H54 (cell line): ENCODE measurements around the gene KBTBD4.

ENCODE experiments used
- DNase-seq: peaks from one replicate; pipeline ENCODE4 v3.0.0; 2011; ENCODE audit warnings: low spot score, mixed read lengths; ENCODE audit not compliant: insufficient read length
- FAIRE-seq: peaks from 3 replicates; lab custom pipeline; 2011; peaks lifted over from hg19 to GRCh38; lab: Jason Lieb, UNC
- POLR2A ChIP-seq: IDR thresholded peaks from 2 replicates; pipeline ENCODE4 v1.6.1; 2011; ENCODE audit warnings: low read depth, mild to moderate bottlenecking, low read length

The KBTBD4 gene

DNA sequence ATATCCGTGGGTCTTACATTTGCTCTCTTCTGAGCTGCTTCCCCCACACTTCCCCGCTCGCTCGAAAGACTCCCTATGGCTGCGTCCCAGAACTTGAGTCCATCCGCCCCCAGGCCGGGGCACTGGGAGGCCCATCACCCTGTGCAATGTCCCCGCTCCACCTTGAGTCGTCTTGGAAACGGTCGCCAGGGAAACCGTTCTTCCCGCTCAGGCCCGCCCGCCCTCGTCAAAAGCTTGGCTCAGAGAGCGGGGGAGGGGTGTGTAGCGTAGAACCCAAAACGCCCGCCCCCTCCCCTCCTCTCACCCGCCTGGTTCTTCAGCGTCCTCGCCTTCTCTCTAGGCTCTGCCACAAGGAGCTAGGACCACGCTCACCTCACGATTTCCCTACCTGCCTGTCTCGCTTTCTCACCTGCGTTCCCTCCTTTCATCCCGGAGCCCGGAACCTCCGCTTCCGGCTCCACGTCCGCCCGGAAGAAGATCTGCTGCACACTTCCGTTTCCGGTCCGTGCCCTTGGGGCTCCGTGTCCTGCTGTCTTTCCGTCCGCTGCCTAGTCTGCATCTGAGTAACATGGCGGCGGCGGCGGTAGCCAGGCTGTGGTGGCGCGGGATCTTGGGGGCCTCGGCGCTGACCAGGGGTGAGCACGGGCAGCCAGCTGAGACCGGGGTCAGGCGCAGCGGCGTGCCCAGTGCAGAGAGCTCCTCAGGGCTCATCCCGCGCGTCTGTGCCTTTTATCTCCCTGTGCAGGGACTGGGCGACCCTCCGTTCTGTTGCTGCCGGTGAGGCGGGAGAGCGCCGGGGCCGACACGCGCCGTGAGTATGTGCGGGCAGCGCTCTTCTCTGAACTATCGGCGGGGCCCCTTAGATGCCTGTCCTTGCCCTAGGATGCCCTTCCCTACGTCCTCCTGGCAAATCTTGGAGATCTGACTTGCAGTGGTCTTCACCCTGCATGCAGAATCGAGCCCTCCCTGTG is at the start of gene KBTBD4, which contains the start of gene NDUFS3:
KBTBD4 (minus strand) TSS at position 447 of the 971 bp plus-strand sequence; CDS start at position 428, 19 bp downstream.
NDUFS3 (plus strand) TSS at position 551 of the 971 bp plus-strand sequence; CDS start at position 569, 18 bp downstream.
- DNase-seq (peak; percentile 85), FAIRE-seq (no peak)
- peak; percentile 86 for TF ChIP-seq POLR2A

DNA sequence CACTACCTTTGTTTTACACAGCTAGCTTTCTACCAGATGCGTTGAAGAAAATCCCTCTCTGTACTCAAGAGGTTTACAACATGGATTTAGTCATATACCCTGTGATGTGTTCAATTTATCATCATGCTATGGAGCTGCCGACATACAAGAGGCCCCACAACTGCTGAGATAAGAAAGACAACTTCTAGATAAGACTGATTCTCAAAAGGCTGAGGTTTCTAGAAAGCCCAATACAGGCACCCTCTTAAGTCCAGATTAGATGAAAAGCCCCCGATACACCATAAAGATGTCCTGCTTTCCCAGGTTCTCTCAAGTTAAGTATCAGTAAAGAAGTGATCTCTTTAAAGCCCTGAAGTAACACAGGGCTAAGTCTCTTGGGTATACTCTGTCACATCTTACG is 49.3 kb upstream of the KBTBD4 start:
- FAIRE-seq (no peak), DNase-seq (no peak)
- TF ChIP-seq POLR2A, result no peak

DNA sequence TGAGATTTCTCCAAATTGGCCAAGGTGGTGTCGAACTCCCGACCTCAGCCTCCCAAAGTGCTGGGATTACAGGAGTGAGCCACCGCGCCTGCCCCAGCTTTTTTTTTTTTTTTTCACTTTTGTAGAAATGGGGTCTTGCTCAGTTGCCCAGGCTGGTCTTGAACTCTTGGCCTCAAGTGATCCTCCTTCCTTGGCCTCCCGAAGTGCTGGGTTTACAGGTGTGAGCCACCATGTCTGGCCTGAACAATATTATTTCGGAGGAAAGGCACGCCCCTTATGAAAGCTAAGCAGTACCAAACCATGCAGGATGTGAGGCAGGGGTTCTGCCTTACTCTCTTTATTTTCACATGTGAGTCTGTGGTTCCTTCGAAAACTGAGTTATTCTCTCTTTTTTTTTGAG is 47.5 kb upstream of the KBTBD4 start:
- FAIRE-seq, result no peak
- no peak for TF ChIP-seq POLR2A
- no peak for DNase-seq

DNA sequence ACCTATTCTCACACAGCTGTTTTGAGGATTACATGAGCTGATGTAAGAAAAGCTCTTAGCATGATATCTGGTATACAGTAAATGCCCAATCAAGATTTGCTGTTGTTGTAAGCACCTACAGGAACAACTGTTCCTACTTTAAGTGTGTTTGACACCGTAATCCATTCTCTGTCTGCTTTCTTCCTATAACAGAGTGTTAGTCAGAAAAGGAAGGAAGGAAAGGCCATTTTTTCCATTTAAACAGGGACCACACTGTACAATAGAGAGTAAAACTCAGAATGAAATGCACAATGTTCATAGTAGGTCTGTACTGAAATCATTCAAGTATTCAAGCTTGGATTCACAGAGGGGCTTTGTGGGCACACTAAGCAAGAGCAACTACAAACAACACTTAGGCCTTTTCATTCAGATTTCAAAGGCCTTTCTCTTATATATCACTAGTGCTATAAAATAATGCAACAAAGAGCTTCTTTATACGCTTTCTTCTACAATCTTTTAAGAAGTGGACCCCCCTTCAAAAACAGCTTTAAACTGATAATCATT is 42.1 kb upstream of the KBTBD4 start:
- DNase-seq, result no peak
- TF ChIP-seq POLR2A, result no peak
- peak; percentile 52 for FAIRE-seq

DNA sequence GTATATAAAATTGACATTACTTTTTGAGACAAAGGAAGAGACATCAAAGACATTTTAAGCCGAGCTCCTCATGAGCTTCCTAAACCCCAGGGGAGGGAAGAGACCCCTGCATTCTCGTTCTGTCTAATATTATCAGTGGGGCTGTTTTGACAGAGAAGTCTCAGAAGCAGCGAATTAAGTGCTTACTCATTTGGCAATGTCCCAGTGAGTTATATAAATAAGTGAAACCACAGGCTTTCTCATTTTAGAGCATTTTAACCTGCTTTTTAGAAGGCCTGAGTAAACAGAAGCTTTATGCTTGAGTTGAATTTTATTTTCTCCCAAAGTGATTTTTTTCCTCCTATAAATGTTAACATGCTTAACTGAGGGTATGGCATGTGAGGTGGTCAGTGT is 38.6 kb upstream of the KBTBD4 start:
- no peak for TF ChIP-seq POLR2A
- FAIRE-seq (no peak), DNase-seq (no peak)

DNA sequence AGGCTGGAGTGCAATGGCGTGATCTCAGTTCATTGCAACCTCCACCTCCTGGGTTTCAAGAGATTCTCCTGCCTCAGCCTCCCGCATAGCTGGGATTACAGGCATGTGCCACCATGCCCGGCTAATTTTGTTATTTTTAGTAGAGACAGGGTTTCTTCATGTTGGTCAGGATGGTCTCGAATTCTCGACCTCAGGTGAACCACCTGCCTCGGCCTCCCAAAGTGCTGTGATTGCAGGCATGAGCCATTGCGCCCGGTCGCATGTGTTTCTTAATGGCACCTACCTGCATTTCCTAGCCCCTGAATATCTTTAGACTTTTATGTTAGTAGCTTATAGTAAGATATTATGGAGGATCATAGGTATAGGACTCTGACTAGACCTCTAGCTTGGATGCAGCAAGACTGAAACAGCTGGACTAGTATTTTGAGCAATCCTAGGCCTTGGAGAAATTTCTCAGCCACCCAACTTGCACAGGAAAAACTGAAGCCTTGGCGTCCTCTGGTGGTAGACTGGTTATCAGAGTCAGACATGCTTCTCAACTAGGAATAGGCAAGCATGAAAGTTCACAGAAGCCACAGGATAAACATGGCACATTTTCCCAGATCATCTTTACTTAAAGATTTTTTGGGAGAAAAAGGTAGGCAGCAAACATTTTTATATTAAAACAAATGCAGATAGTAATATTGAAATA is 38.1 kb upstream of the KBTBD4 start:
- DNase-seq, result no peak
- peak; percentile 64 for FAIRE-seq
- no peak for TF ChIP-seq POLR2A

DNA sequence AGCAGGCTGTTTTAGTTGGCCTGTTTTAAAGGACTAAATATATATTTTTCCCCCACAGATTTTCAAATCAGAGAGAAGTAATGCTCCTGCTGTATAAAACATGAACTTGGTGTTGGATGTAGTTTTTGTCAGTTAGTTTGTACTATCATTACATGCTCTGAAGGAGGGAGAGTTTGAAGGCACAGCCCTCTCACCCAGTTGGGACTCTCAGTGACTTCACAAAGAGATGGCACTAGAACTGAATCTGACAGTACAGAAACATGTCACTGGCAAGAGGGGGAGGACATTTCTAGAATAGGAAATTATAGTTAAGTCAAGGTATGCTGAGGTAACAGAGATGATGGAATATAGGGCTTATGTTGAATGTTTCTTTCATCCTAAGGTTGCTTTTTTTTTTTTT is 36.5 kb upstream of the KBTBD4 start:
- DNase-seq (no peak), FAIRE-seq (no peak)
- TF ChIP-seq POLR2A, result no peak

DNA sequence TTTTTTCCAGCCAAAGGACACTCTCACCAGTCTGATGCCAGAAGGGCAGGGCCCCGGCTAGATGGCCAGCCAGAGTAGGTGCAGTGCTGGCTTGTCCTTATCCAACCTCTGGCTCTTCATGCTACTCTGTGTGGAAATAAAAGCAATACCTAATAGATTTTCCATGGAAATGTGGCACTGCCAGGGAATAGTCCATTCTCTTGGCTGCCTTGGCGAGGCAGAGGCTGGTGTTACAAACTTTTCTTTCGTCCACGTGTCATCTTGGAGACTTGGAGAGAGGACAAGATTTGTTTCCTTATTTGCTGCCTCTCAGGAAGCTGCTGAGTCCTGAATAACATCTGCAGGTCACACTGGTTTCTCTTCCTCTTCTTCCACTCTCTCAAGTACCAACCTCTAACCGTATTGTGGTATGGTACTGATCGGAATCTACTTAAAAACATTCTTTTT is 32.6 kb upstream of the KBTBD4 start:
- FAIRE-seq, result no peak
- DNase-seq, result no peak

DNA sequence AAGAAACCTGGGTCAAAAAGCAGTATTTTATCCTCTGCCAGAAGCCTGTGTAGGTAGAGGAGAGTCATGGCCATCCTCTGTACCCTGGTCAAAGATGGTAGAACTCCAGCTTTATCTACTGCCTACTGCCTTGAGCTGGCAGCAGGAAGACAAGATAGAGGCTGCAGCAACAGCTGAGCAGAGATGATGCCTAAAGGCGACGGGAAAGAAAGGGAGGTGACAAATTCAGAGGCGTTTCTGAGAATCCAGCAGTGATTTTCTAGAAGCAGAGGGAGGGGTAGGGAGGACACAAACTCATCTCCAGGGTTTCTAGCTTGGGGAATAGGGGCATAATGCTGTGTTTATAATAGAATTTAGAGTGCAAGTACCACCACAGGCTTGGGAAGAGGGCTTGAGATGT is 30.9 kb upstream of the KBTBD4 start:
- DNase-seq, result no peak
- TF ChIP-seq POLR2A, result no peak
- FAIRE-seq, result no peak

More for the DNA sequence above, 32.6 kb upstream of the KBTBD4 start:
- no peak for TF ChIP-seq POLR2A

DNA sequence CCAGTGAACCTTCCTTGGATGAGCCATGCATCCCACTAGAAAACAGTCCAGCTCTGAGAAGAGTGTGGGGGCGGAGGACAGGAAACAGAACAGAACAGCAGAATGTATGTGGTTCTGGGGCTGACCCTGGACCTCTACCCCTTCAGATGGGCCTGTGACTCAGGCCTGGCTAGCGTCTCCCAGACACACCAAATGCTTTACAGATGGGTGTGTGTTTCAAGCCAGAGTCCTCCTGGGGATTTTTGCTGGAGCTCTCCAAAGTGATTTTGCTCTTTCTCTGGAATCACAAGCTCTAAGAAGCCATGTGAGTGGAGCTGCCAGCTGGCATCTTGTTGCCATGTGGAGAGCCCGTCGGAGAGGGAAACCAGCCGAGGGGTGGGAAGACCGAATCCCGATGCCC is 28.6 kb upstream of the KBTBD4 start:
- no peak for TF ChIP-seq POLR2A
- DNase-seq (no peak), FAIRE-seq (no peak)

DNA sequence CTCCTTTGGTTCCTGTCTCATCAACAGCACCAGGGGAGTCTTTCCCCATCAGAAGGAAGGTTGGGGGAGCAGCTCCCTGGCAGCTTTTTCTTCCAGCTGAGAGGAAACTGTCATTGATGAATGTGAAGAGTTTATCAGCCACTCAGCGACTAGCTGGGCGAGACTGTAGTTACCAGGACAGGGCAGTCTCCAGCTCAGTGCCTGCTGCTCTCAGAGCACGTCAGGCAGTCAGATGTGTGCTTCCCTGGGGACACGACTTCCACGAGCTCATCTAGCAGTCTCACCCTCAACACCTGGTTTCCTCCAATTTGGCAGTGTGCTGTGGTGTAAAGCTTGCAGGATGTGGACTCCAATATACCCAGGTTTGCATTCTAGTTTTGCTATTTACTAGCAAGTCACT is 28.0 kb upstream of the KBTBD4 start:
- no peak for FAIRE-seq
- no peak for DNase-seq

DNA sequence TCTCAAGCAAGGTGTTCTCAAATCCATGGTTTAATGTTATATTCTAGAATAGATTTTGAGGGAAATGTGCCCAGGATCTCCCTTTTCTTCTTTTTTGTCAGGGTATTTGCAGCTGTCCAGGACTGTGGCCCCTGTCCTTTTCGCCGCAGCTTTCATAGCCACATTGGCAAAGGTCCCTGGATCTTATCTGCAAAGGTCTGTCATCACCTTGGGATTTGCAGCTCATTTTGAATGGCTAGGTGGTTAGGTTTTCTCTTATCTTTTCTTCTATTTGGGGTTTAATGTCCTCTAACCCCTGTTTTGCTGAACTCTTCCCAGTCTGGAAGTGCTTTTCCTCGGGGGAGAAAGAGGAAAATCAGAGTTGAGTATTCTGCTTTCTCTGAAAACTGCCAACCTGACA is 27.2 kb upstream of the KBTBD4 start:
- TF ChIP-seq POLR2A, result no peak
- FAIRE-seq (no peak), DNase-seq (no peak)

More for the DNA sequence above, 28.0 kb upstream of the KBTBD4 start:
- no peak for TF ChIP-seq POLR2A

DNA sequence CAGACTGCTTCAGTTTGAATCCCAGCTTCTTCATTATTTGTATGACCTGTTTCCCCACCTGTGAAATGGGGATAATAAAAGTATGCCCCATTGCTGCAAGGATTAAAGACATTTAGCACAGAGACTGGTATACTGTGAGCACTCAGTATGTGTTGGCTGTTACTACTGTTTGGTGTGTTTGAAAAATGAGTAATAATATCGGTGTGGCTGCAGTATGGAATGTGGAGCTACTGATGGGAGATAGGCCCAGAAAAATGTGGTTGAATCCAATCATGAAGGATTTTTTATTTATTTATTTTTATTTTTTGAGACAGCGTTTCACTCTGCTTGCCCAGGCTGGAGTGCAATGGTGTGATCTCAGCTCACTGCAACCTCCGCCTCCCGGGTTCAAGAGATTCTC is 24.5 kb upstream of the KBTBD4 start:
- DNase-seq, result no peak

DNA sequence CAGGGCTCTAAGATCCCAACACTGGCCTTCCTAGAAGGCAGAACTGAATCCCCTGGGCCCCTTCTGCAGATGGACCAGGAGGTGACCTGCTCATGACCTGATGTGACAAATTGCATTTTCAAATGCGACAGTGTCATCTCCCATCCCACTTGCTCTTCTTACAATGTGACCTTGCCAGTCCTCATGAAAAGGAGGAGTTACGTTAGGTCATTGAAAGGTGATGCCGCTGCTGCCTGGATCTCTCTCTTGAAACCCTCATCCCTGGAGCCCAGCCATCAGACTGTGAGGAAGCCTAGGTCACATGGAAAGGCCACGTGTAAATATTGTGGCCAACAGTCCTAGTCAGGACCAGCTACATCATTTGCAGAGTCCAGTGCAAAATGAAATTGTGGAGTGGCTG is 21.1 kb upstream of the KBTBD4 start:
- no peak for FAIRE-seq

More for the DNA sequence above, 24.5 kb upstream of the KBTBD4 start:
- FAIRE-seq, result no peak
- TF ChIP-seq POLR2A, result no peak

More for the DNA sequence above, 21.1 kb upstream of the KBTBD4 start:
- no peak for DNase-seq
- no peak for TF ChIP-seq POLR2A
